ENCODE measurements around the gene TRMT10C. TPM values are rescaled to one million over a fixed set of nuclear protein-coding genes. Genes with fewer than 3 reads are reported as not detected.

TRMT10C gene
- total and polyA plus RNA-seq, 2 donors (not counting 1 experiment from before 2014, with no cell fraction given), result 13.2 to 25.3 TPM

DNA sequence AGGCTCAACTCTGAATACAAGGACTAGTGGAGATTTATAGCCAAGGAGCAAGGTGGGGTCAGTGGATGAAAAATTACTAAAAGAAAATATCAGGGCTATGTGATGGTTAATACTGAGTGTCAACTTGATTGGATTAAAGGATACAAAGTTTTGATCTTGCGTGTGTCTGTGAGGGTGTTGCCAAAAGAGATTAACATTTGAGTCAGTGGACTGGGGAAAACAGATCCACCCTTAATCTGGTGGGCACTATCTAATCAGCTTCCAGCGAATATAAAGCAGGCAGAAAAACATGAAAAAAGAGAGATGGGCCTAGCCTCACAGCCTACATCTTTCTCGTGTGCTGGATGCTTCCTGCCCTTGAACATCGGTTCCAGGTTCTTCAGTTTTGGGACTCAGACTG lies 34.2 kb upstream of the TRMT10C start:
- Histone ChIP-seq H3K9ac (ENCODE audit: low read length) (no peak overlapping the region), H3K4me2 (replicated peaks; ENCODE audit: low read depth, low read length, poor library complexity, severe bottlenecking) (no peak overlapping the region), H3K27me3 (replicated peaks in 1 of 4; ENCODE audit: control extremely low read depth in 1 of 4, control insufficient read depth in 3 of 4, insufficient read depth in 4 of 4, low read length in 3 of 4) (no peaks in the 10 kb centered on the region), H3K36me3 (replicated peaks in 1 of 2; ENCODE audit: control extremely low read depth in 1 of 2, control insufficient read depth in 1 of 2, extremely low read depth in 1 of 2, insufficient read depth in 2 of 2, low read length in 1 of 2) (no peaks in the 10 kb centered on the region), H3K4me3 (ENCODE audit: control extremely low read depth in 1 of 5, extremely low read depth in 1 of 5, insufficient read depth in 1 of 5, low read depth in 2 of 5, low read length in 4 of 5) (no peak overlapping the region), H3K27ac (ENCODE audit: low read length in 2 of 2) (no peak overlapping the region), H3K9me3 (ENCODE audit: control extremely low read depth in 1 of 3, control insufficient read depth in 2 of 3, insufficient read depth in 1 of 3, low read length in 2 of 3) (peaks cover 0 to 7% (median 0%) of the 10 kb centered on the region in 3 donors), H3K79me2 (ENCODE audit: control insufficient read depth, insufficient read depth, low read length) (no peaks in the 10 kb centered on the region), H4K20me1 (ENCODE audit: control insufficient read depth, insufficient read depth, low read length, poor library complexity, severe bottlenecking) (no peaks in the 10 kb centered on the region), H3K4me1 (ENCODE audit: control insufficient read depth in 2 of 2, insufficient read depth in 2 of 2, low read length in 2 of 2) (no peaks in the 10 kb centered on the region), H2AFZ (ENCODE audit: insufficient read depth, low read depth, low read length, poor library complexity, severe bottlenecking) (no peak overlapping the region)
- ATAC-seq (ENCODE audit: low read depth) (no peak), DNase-seq (no peak)
- CTCF ChIA-PET, result no interaction called here
- Mint-ChIP-seq H3K9me3 (ENCODE audit: insufficient read depth) (no peaks in the 10 kb centered on the region), H3K4me3 (no peak overlapping the region), H3K27me3 (no peaks in the 10 kb centered on the region), H3K4me1 (no peaks in the 10 kb centered on the region), H3K27ac (no peak overlapping the region)
- intact Hi-C loops (cut with micrococcal nuclease), result no loop called here
- POLR2A ChIA-PET, result no interaction called here
- TF ChIP-seq EZH2 (IDR thresholded peaks at IDR 0.05; ENCODE audit: borderline replicate concordance, insufficient read depth, low read depth, low read length, poor library complexity, severe bottlenecking), result no peak
- TF ChIP-seq, protein P1, sequence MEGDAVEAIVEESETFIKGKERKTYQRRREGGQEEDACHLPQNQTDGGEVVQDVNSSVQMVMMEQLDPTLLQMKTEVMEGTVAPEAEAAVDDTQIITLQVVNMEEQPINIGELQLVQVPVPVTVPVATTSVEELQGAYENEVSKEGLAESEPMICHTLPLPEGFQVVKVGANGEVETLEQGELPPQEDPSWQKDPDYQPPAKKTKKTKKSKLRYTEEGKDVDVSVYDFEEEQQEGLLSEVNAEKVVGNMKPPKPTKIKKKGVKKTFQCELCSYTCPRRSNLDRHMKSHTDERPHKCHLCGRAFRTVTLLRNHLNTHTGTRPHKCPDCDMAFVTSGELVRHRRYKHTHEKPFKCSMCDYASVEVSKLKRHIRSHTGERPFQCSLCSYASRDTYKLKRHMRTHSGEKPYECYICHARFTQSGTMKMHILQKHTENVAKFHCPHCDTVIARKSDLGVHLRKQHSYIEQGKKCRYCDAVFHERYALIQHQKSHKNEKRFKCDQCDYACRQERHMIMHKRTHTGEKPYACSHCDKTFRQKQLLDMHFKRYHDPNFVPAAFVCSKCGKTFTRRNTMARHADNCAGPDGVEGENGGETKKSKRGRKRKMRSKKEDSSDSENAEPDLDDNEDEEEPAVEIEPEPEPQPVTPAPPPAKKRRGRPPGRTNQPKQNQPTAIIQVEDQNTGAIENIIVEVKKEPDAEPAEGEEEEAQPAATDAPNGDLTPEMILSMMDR (IDR thresholded peaks at IDR 0.05), result no peak
- WGBS (ENCODE audit: insufficient coverage), result 97% methylated on average over 3 of the region's 4 CpGs

DNA sequence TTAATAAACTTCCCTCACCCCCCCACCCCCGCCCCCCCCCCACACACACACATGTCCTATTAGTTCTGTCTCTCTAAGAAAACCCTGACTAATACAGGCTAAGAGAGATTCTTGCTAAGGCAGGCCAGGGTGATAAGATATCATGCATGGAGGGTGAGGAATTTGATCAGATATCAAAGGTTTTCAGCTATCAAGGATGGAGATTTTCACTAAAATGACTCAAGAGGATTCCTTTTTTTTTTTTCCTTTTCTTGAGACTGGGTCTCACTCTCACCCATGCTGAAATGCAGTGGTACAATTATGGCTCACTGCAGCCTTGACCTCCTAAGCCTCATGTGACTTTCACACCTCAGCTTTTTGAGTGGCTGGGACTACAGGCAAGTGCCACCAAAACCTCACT lies 33.8 kb upstream of the TRMT10C start:
- no peak overlapping the region for H3K9ac ChIP-seq (ENCODE audit: low read length)
- intact Hi-C loops (cut with micrococcal nuclease), result no loop called here
- ChIA-PET POLR2A (no interaction called here), CTCF (no interaction called here)
- H3K27ac ChIP-seq (ENCODE audit: low read length in 2 of 2), result no peak overlapping the region
- no peak overlapping the region for H3K4me3 ChIP-seq (ENCODE audit: control extremely low read depth in 1 of 5, extremely low read depth in 1 of 5, insufficient read depth in 1 of 5, low read depth in 2 of 5, low read length in 4 of 5)
- H4K20me1 ChIP-seq (ENCODE audit: control insufficient read depth, insufficient read depth, low read length, poor library complexity, severe bottlenecking), result no peaks in the 10 kb centered on the region
- no peaks in the 10 kb centered on the region for H3K27me3 ChIP-seq (replicated peaks in 1 of 4; ENCODE audit: control extremely low read depth in 1 of 4, control insufficient read depth in 3 of 4, insufficient read depth in 4 of 4, low read length in 3 of 4)
- H3K27me3 Mint-ChIP-seq, result no peaks in the 10 kb centered on the region
- H3K4me1 Mint-ChIP-seq, result no peaks in the 10 kb centered on the region
- H2AFZ ChIP-seq (ENCODE audit: insufficient read depth, low read depth, low read length, poor library complexity, severe bottlenecking), result no peak overlapping the region
- peaks cover 0 to 7% (median 0%) of the 10 kb centered on the region in 3 donors for H3K9me3 ChIP-seq (ENCODE audit: control extremely low read depth in 1 of 3, control insufficient read depth in 2 of 3, insufficient read depth in 1 of 3, low read length in 2 of 3)
- H3K27ac Mint-ChIP-seq, result no peak overlapping the region
- H3K9me3 Mint-ChIP-seq (ENCODE audit: insufficient read depth), result no peaks in the 10 kb centered on the region
- TF ChIP-seq, protein P1 (IDR thresholded peaks at IDR 0.05), result no peak
- TF ChIP-seq EZH2 (IDR thresholded peaks at IDR 0.05; ENCODE audit: borderline replicate concordance, insufficient read depth, low read depth, low read length, poor library complexity, severe bottlenecking), result no peak
- no CpG with 5 or more reads among the region's 1 CpG for WGBS (ENCODE audit: insufficient coverage)
- no peaks in the 10 kb centered on the region for H3K4me1 ChIP-seq (ENCODE audit: control insufficient read depth in 2 of 2, insufficient read depth in 2 of 2, low read length in 2 of 2)
- H3K4me3 Mint-ChIP-seq, result no peak overlapping the region
- DNase-seq, result no peak
- no peaks in the 10 kb centered on the region for H3K36me3 ChIP-seq (replicated peaks in 1 of 2; ENCODE audit: control extremely low read depth in 1 of 2, control insufficient read depth in 1 of 2, extremely low read depth in 1 of 2, insufficient read depth in 2 of 2, low read length in 1 of 2)
- no peaks in the 10 kb centered on the region for H3K79me2 ChIP-seq (ENCODE audit: control insufficient read depth, insufficient read depth, low read length)
- no peak for ATAC-seq (ENCODE audit: low read depth)
- H3K4me2 ChIP-seq (replicated peaks; ENCODE audit: low read depth, low read length, poor library complexity, severe bottlenecking), result no peak overlapping the region

All from B cell (primary cell).